ENCODE data around the gene NFIB.

GRCh38 chr9:14096258-14096922, 217.6 kb downstream of the NFIB start:
- TF ChIP-seq POLR2AphosphoS5 (IDR thresholded peaks at IDR 0.05) (peak in 2 of 3 donors; percentile 56 to 77), CTCF (IDR thresholded peaks at IDR 0.05) (no peak)

Data from stomach (tissue), 4 donors.